ENCODE results near the gene SUGCT.

The SUGCT gene

GRCh38 chr7:40761762-40762560 lies 627.2 kb downstream of the SUGCT start:
- TF ChIP-seq CTCF (IDR thresholded peaks at IDR 0.05): no peak

GRCh38 chr7:40763319-40764287 lies 628.8 kb downstream of the SUGCT start:
- TF ChIP-seq CTCF (IDR thresholded peaks at IDR 0.05): peak; percentile 20; the same call in 1 of the 2 replicates

- no peak for TF ChIP-seq CTCF (IDR thresholded peaks at IDR 0.05)
Observed at GRCh38 chr7:40765639-40766038, 630.8 kb downstream of the SUGCT start.

GRCh38 chr7:40772096-40772495 lies 637.3 kb downstream of the SUGCT start:
- TF ChIP-seq CTCF (IDR thresholded peaks at IDR 0.05): no peak

GRCh38 chr7:40773656-40774055 lies 638.9 kb downstream of the SUGCT start:
- no peak for TF ChIP-seq CTCF (IDR thresholded peaks at IDR 0.05)

- TF ChIP-seq CTCF (IDR thresholded peaks at IDR 0.05): no peak
Observed at GRCh38 chr7:40775877-40776276, 641.1 kb downstream of the SUGCT start.

- TF ChIP-seq CTCF (IDR thresholded peaks at IDR 0.05): no peak
Observed at GRCh38 chr7:40777730-40778312, 643.0 kb downstream of the SUGCT start.
